MM.1S (cell line): ENCODE data around the gene C10orf95.
A peak's percentile ranks its signal among the peaks of the same experiment; 100 is the strongest.

Source experiments
- DNase-seq: peaks from one replicate; pipeline ENCODE4 v3.0.0-alpha.2; 2015
- H2AFZ ChIP-seq: fragments of 300-600 bp; sonication (generic); 2 replicates; pipeline ENCODE4 v1.6.0; 2016; ENCODE audit warnings: antibody characterized with exemption, low read length
- H3F3A ChIP-seq: fragments of 300-600 bp; sonication (generic); 2 replicates; pipeline ENCODE4 v1.6.1; 2016; ENCODE audit warnings: mild to moderate bottlenecking, antibody characterized with exemption, low read length, moderate library complexity, mixed read lengths; ENCODE audit not compliant: insufficient read depth
- H3K27ac ChIP-seq: fragments of 300-600 bp; sonication (generic); 2 replicates; pipeline ENCODE4 v1.5.1; 2016; ENCODE audit warnings: mild to moderate bottlenecking, low read length
- H3K27me3 ChIP-seq: fragments of 300-600 bp; sonication (generic); replicated peaks from 2 replicates; pipeline ENCODE4 v1.6.0; 2016; ENCODE audit warnings: low read length; ENCODE audit not compliant: insufficient read depth
- H3K36me3 ChIP-seq: fragments of 300-600 bp; sonication (generic); replicated peaks from 2 replicates; pipeline ENCODE4 v1.6.1; 2016; ENCODE audit warnings: mild to moderate bottlenecking, low read length, mixed read lengths; ENCODE audit not compliant: insufficient read depth
- H3K4me1 ChIP-seq: fragments of 300-600 bp; sonication (generic); 2 replicates; pipeline ENCODE4 v1.6.1; 2016; ENCODE audit warnings: low read length, mixed read lengths
- H3K4me2 ChIP-seq: fragments of 300-600 bp; sonication (generic); 2 replicates; pipeline ENCODE4 v1.6.0; 2016; ENCODE audit warnings: low read depth, low read length
- H3K4me3 ChIP-seq: fragments of 300-600 bp; sonication (generic); 2 replicates; pipeline ENCODE4 v1.5.1; 2016; ENCODE audit warnings: low read length, mixed read lengths
- H3K79me2 ChIP-seq: fragments of 300-600 bp; sonication (generic); 2 replicates; pipeline ENCODE4 v1.6.1; 2016; ENCODE audit warnings: mixed run types, low read length, mixed read lengths
- H3K9ac ChIP-seq: fragments of 300-600 bp; sonication (generic); 2 replicates; pipeline ENCODE4 v1.6.1; 2016; ENCODE audit warnings: low read length, mixed read lengths
- H3K9me2 ChIP-seq: fragments of 300-600 bp; sonication (generic); replicated peaks from 2 replicates; pipeline ENCODE4 v1.6.1; 2016; ENCODE audit warnings: mild to moderate bottlenecking, low read length, mixed read lengths; ENCODE audit not compliant: insufficient read depth
- H3K9me3 ChIP-seq: fragments of 300-600 bp; sonication (generic); replicated peaks from 2 replicates; pipeline ENCODE4 v1.6.1; 2016; ENCODE audit warnings: mild to moderate bottlenecking, low read length, mixed read lengths; ENCODE audit not compliant: insufficient read depth
- H4K20me1 ChIP-seq: fragments of 300-600 bp; sonication (generic); 2 replicates; pipeline ENCODE4 v1.6.1; 2016; ENCODE audit warnings: mild to moderate bottlenecking, low read length, moderate library complexity, mixed read lengths; ENCODE audit not compliant: insufficient read depth
- EZH2 ChIP-seq: fragments of 300-600 bp; sonication (generic); optimal IDR thresholded peaks from 2 replicates; pipeline ENCODE3; 2017; ENCODE audit warnings: low read depth, mild to moderate bottlenecking, antibody characterized with exemption, low read length, mixed read lengths
- EZH2phosphoT487 ChIP-seq: fragments of 300-600 bp; sonication (generic); IDR thresholded peaks from 2 replicates; pipeline ENCODE4 v1.6.1; 2018; ENCODE audit warnings: antibody characterized with exemption, low read length
- TF ChIP-seq, protein P1 (sequence below): fragments of 300-600 bp; sonication (generic); IDR thresholded peaks from 2 replicates; pipeline ENCODE4 v1.5.1; 2016; ENCODE audit warnings: antibody characterized with exemption, low read length, mixed read lengths

C10orf95 gene

DNA sequence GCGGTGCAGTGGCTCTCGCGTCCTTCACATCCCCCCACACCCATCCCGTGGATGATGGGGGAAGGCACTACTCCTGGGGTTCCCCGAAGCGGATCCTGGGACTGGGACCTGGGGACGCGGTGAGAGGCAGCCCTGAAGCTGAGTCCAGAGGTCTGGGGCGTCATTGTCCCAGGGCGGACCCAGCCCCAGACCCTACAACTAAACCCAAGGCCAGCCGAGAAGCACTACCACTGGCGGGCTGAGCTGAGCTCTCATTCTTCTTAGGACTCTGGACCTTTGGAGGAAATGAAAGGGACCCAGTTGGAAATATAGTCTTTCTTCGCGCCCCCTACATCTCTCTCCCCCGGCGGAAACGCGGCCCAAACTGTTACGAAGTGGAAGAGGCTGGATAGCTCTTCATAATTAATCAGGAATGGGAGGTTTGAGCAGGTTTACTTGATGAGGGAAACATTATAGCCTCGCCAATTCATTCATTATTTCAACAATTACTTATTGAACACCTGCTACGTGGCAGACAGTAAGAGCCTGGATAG lies 31.1 kb downstream of the C10orf95 start:
- no peaks in the 10 kb centered on the region for H3K36me3 ChIP-seq
- no peak for DNase-seq
- H3K4me1 ChIP-seq = peaks cover 15% of the 10 kb centered on the region
- TF ChIP-seq, protein P1, sequence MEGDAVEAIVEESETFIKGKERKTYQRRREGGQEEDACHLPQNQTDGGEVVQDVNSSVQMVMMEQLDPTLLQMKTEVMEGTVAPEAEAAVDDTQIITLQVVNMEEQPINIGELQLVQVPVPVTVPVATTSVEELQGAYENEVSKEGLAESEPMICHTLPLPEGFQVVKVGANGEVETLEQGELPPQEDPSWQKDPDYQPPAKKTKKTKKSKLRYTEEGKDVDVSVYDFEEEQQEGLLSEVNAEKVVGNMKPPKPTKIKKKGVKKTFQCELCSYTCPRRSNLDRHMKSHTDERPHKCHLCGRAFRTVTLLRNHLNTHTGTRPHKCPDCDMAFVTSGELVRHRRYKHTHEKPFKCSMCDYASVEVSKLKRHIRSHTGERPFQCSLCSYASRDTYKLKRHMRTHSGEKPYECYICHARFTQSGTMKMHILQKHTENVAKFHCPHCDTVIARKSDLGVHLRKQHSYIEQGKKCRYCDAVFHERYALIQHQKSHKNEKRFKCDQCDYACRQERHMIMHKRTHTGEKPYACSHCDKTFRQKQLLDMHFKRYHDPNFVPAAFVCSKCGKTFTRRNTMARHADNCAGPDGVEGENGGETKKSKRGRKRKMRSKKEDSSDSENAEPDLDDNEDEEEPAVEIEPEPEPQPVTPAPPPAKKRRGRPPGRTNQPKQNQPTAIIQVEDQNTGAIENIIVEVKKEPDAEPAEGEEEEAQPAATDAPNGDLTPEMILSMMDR = no peak
- TF ChIP-seq EZH2 = no peak
- no peak for TF ChIP-seq EZH2phosphoT487
- peaks cover 4% of the 10 kb centered on the region; the same call in 1 of the 2 replicates for H3K79me2 ChIP-seq
- peak overlapping the region; percentile 100 for H3K4me2 ChIP-seq
- no peaks in the 10 kb centered on the region for H3K9me3 ChIP-seq
- H3K27me3 ChIP-seq = peaks cover 26% of the 10 kb centered on the region
- H3K27ac ChIP-seq = peak overlapping the region; percentile 74; the same call in 1 of the 2 replicates
- peak overlapping the region; percentile 84 for H2AFZ ChIP-seq
- no peaks in the 10 kb centered on the region for H4K20me1 ChIP-seq
- peak overlapping the region; percentile 86 for H3K4me3 ChIP-seq
- H3K9ac ChIP-seq = peak overlapping the region; percentile 80; the same call in 1 of the 2 replicates
- no peaks in the 10 kb centered on the region for H3K9me2 ChIP-seq
- H3F3A ChIP-seq = peaks cover 22% of the 10 kb centered on the region

DNA sequence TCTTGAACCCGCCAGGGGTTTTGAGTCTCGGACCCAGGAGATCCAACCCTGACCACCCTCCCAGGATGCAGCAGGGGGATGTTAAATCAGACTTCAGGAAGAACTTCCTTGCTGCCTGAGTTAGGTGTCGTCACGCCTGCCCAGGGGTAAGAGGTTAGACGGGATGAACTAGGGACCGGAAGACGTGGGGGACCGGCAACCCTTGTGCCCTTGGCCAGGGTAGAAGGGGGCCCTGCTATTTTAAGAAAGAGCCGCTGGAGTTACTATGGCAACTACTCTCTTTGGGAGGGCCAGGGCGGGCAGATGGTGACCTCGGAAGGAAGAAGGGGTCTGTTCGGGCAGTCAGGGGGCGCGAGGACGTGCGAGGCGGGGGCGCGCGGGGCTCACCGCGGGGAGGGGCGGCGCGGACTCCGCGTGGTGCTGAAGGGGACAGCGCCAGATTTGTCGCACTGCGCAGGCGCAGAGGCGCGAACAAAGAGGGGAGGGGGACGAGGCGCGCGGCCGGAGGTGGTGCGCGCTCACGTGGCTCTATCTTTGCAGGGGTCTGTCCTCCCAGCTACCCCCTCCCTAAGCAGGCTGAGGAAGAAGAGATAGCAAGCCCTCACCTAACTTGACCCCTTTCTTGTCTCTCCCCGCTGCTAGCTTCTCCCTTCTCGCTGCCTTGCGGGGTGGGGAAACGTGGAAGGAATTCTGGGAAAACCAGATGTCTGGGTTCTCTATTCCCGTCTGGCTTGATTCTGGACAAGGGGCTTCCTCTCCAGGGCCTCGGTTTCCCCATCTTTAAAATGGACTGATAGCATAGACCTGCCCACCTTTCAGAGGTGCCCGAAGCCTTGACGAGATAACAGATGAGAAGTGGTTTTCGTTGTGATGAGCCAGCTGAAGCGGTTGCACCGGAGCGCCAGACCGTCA lies 31.8 kb downstream of the C10orf95 start:
- peak overlapping the region; percentile 84 for H2AFZ ChIP-seq
- no peaks in the 10 kb centered on the region for H3K9me2 ChIP-seq
- H3K27me3 ChIP-seq = peaks cover 33% of the 10 kb centered on the region
- H3K27ac ChIP-seq = peak overlapping the region; percentile 74; the same call in 1 of the 2 replicates
- peak; percentile 69 for DNase-seq
- no peaks in the 10 kb centered on the region for H4K20me1 ChIP-seq
- TF ChIP-seq EZH2phosphoT487 (no peak), EZH2 (no peak)
- TF ChIP-seq, protein P1 = no peak
- H3K36me3 ChIP-seq = no peaks in the 10 kb centered on the region
- H3K4me1 ChIP-seq = peaks cover 15% of the 10 kb centered on the region
- no peaks in the 10 kb centered on the region for H3K9me3 ChIP-seq
- peak overlapping the region; percentile 100 for H3K4me2 ChIP-seq
- H3F3A ChIP-seq = peaks cover 22% of the 10 kb centered on the region
- peak overlapping the region; percentile 80; the same call in 1 of the 2 replicates for H3K9ac ChIP-seq
- peak overlapping the region; percentile 86 for H3K4me3 ChIP-seq
- H3K79me2 ChIP-seq = peaks cover 4% of the 10 kb centered on the region; the same call in 1 of the 2 replicates

DNA sequence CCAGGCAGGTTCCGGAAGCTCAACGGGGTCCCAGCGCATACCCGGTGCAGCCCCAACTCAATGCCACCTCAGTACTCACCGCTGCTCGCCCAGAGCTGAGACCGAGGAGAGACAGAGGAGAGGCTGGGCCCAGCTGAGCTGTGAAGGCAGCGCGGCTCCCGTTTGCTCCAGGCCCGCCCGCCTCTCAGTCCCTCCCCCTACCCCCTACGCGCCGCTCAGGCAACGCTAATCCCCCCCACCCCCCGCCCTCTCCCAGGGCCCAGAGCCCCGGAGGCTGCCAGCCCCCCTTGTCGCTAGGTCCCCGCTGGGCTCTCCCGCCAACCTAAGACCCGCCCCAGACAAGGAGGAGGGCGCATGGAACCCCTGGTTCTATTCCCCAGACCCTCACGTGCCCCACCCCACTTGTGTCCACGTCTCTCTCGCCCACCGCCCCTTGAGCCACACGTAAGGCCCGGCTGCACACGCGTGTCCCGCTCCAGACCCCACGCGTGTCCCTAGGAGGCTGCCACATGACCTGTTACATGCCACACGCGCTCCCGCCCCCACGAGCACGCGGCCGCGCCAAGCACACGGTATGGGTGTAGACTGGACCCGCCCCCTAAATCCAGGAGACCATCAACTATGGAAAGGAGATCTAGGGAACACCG lies 32.6 kb downstream of the C10orf95 start, which contains the start of gene PSD:
PSD (minus strand) TSS at position 164 of the 647 bp plus-strand sequence. CDS start 1,747 bp downstream, outside the sequence.
- Histone ChIP-seq H3F3A (peaks cover 22% of the 10 kb centered on the region), H3K9ac (no peak within 1 kb of the TSS), H3K27ac (no peak within 1 kb of the TSS), H3K4me1 (peaks cover 15% of the 10 kb centered on the region), H3K4me2 (peak within 1 kb of the TSS; percentile 100), H3K4me3 (peak within 1 kb of the TSS; percentile 86), H2AFZ (0 out of 2 replicates have a peak within 1 kb of the TSS, but pooled peaks have one; percentile 84), H3K79me2 (peaks cover 4% of the 10 kb centered on the region; the same call in 1 of the 2 replicates), H3K36me3 (no peaks in the 10 kb centered on the region), H3K9me2 (no peaks in the 10 kb centered on the region), H3K27me3 (peaks cover 41% of the 10 kb centered on the region), H4K20me1 (no peaks in the 10 kb centered on the region), H3K9me3 (no peaks in the 10 kb centered on the region)
- DNase-seq = no peak
- TF ChIP-seq EZH2phosphoT487 (no peak), EZH2 (no peak)
- TF ChIP-seq, protein P1 = no peak
